PC-9 (cell line): ENCODE measurements around the gene RNASEH2B.

Experiments
- CTCF ChIP-seq: fragments of 200-600 bp; sonication (generic); conservative IDR thresholded peaks from 2 replicates; pipeline ENCODE4 v1.6.1; 2017; ENCODE audit warnings: mixed run types, antibody characterized with exemption, mild to moderate bottlenecking, moderate library complexity
- EZH2 ChIP-seq: fragments of 200-600 bp; sonication (generic); IDR thresholded peaks from 2 replicates; pipeline ENCODE4 v1.8.0; 2017; ENCODE audit warnings: antibody characterized with exemption, low read depth

DNA sequence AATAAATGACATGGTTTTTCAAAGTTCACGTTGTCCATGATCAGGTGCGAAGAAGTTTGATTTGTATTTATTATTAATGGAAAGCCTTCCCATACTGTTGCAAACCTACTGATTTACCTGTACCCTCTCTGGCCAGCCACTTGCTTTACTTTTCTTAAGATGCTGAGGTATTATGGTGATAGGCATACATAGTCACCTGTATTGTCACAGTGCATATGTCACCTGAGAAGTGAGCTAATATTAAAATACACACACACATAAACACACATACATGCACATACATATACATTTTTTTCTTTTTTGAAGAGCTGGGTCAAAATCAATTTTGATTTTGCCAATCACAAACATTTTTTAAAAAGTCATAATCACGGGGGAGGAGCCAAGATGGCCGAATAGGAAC lies 72.1 kb downstream of the RNASEH2B start:
- no peak for TF ChIP-seq CTCF
- no peak for TF ChIP-seq EZH2
